AG09319 (cell line): ENCODE measurements around the gene GDF9.

Source experiments
- DNase-seq: peaks from one replicate; pipeline ENCODE4 v3.0.0-alpha.2; 2010; ENCODE audit warnings: low read depth; ENCODE audit errors: extremely low read depth
- CTCF ChIP-seq: IDR thresholded peaks from 2 replicates; pipeline ENCODE4 v1.5.1; 2011; ENCODE audit warnings: low read depth, mild to moderate bottlenecking, inconsistent platforms, low read length, moderate library complexity

Gene GDF9

GRCh38 chr5:132836852-132837251 lies 29.4 kb downstream of the GDF9 start:
- DNase-seq: no peak
- TF ChIP-seq CTCF: no peak

- no peak for TF ChIP-seq CTCF
- no peak for DNase-seq
Measured at GRCh38 chr5:132834057-132834456, 32.2 kb downstream of the GDF9 start.

GRCh38 chr5:132832612-132833011 lies 33.7 kb downstream of the GDF9 start:
- no peak for TF ChIP-seq CTCF
- no peak for DNase-seq

- no peak for DNase-seq
- TF ChIP-seq CTCF: no peak
Measured at GRCh38 chr5:132831095-132831860, 35.0 kb downstream of the GDF9 start.

GRCh38 chr5:132830436-132831094 lies 35.7 kb downstream of the GDF9 start, which contains the start of gene SHROOM1:
SHROOM1 (minus strand) TSS chr5:132830647; CDS start chr5:132826140, 4,507 bp downstream.
- no peak for DNase-seq
- TF ChIP-seq CTCF: no peak

GRCh38 chr5:132829742-132830435 lies 36.4 kb downstream of the GDF9 start:
- no peak for DNase-seq

More at GRCh38 chr5:132829742-132830435, 36.4 kb downstream of the GDF9 start:
- peak; percentile 91 for TF ChIP-seq CTCF
